Tibial nerve (tissue), 4 donors: ENCODE measurements around the gene FUT9.

Experiments
- EP300 ChIP-seq, 2 donors: sonication (generic); formaldehyde crosslinking; IDR thresholded peaks; one replicate each; pipeline ENCODE4 v1.6.1; 2017; ENCODE audit warnings: antibody characterized with exemption in 2 of 2, mild to moderate bottlenecking in 1 of 2
- POLR2A ChIP-seq, 2 donors: fragments of 450-650 bp; IDR thresholded peaks; one replicate each; pipeline ENCODE4 v1.6.1; 2017; ENCODE audit warnings: antibody characterized with exemption in 2 of 2, mild to moderate bottlenecking in 2 of 2, moderate library complexity in 2 of 2
- TF ChIP-seq, protein P1 (sequence below), 5 experiments: fragments of 200-600 bp in 3 of 5; fragments of 450-650 bp in 2 of 5; sonication (generic) in 3 of 5; IDR thresholded peaks; one replicate each; pipeline ENCODE4 v1.5.1; 2016 to 2019; ENCODE audit warnings: antibody characterized with exemption in 5 of 5, mild to moderate bottlenecking in 3 of 5, moderate library complexity in 2 of 5

GRCh38 chr6:96017070-96017359, 1.2 kb downstream of the FUT9 start:
- TF ChIP-seq, protein P1, sequence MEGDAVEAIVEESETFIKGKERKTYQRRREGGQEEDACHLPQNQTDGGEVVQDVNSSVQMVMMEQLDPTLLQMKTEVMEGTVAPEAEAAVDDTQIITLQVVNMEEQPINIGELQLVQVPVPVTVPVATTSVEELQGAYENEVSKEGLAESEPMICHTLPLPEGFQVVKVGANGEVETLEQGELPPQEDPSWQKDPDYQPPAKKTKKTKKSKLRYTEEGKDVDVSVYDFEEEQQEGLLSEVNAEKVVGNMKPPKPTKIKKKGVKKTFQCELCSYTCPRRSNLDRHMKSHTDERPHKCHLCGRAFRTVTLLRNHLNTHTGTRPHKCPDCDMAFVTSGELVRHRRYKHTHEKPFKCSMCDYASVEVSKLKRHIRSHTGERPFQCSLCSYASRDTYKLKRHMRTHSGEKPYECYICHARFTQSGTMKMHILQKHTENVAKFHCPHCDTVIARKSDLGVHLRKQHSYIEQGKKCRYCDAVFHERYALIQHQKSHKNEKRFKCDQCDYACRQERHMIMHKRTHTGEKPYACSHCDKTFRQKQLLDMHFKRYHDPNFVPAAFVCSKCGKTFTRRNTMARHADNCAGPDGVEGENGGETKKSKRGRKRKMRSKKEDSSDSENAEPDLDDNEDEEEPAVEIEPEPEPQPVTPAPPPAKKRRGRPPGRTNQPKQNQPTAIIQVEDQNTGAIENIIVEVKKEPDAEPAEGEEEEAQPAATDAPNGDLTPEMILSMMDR (IDR thresholded peaks at IDR 0.05): no peak
- TF ChIP-seq POLR2A (IDR thresholded peaks at IDR 0.05) (no peak), EP300 (IDR thresholded peaks at IDR 0.05) (no peak)
